GM19035 (cell line): ENCODE results near the gene RUFY1.
"Not testable (repeated sequence)": the region's sequence is repeated elsewhere in the genome, so short reads cannot be mapped to it uniquely, and the experiment has no call there.

Experiments used
- ATAC-seq: cut with Tn5 transposase; IDR thresholded peaks from one replicate; pipeline ENCODE4 v1.9.1; 2021; ENCODE audit not compliant: unreplicated experiment

RUFY1 gene

GRCh38 chr5:179620293-179620692 is 69.9 kb downstream of the RUFY1 start:
- no peak for ATAC-seq

GRCh38 chr5:179620703-179621350 is 70.5 kb downstream of the RUFY1 start:
- ATAC-seq: no peak

GRCh38 chr5:179621551-179622214 is 71.3 kb downstream of the RUFY1 start:
- ATAC-seq: no peak

DNA sequence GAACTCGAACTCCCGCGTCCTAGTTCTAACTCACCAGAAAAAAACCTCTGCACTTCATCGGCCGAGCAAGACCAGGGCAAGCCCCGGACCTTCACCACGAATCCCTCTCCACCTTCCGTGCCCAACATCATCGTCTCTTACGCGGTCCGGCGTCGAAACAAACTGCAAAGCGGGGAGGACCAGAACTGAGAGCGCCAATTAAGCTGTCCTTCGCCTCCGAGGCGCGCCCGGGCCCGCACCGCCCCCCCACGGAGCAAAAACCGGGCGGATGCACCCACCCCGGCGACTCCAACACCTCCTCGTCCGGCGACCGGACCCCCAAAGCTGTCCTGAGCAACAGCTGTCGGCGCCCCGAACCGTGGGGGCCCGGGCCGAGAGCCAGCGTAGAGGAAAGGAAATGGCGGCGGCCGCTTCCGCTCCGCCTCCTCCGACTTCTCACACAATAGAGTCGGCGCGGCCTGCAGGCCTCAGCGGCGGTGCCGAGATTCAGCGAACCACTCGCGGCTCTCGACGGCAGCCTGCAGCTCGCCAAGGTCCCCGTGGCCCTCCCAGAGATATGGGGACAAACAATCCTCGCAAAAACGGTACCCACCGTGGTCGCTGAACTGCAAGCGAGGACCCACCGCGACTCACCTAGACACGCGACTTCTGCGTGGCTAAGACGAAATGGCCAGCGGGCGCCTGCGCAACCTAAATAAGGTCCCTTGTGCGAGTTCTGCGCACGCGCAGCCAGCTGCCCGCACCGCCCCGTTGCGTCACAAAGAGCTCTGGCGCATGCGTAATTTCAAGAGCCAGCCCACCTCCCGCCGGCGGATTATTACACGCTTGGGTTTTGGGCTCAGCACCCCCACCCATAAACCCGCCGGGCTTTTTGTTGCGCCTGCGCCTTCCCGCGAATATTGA is 72.9 kb downstream of the RUFY1 start, which contains the start of gene HNRNPH1:
HNRNPH1 (minus strand) TSS at position 669 of the 903 bp plus-strand sequence; CDS start at position 131, 538 bp downstream.
- ATAC-seq: peak; percentile 77

GRCh38 chr5:179623906-179624741 is 73.8 kb downstream of the RUFY1 start:
- peak; percentile 14 for ATAC-seq

GRCh38 chr5:179624841-179625271 is 74.5 kb downstream of the RUFY1 start:
- no peak for ATAC-seq

GRCh38 chr5:179633501-179634369 is 83.4 kb downstream of the RUFY1 start:
- ATAC-seq: peak; percentile 49

DNA sequence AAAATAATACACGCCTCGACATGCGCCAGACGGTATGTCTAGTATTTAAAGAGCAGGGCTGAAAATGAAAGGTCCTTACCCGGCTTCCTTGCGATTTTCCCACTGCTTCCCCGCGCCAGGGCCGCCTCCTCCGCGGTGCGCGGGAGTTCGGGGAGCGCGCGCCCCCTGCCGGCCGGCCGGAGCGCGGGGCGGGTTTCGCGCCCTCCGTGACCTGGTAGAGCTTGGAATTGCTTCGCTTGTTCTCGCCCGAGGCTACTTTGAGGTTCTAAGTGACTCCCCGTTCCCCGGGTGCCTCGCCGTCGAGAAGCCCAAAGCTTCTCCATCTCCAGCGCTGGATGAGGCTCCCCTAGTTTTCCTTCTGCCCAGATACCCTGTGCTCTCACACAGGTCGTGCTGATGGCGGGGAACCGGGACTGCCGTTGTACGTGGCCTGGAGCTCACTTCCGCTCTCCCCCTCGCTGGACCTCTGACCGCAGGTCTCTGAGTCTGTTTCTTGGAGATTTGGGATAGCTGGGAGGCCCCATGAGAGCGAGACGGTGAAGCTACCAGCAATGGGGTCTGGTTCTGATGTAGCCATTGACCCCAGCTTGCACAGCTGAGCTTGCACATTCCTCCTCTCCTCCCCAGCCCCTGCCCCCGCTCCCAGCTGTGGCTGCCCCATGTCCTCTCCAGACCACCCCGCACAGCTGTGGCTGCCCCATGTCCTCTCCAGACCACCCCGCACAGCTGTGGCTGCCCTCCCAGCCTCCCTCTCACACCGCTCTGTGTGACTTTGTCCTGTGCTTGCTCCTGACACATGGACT is 84.2 kb downstream of the RUFY1 start:
- ATAC-seq: peak; percentile 95

DNA sequence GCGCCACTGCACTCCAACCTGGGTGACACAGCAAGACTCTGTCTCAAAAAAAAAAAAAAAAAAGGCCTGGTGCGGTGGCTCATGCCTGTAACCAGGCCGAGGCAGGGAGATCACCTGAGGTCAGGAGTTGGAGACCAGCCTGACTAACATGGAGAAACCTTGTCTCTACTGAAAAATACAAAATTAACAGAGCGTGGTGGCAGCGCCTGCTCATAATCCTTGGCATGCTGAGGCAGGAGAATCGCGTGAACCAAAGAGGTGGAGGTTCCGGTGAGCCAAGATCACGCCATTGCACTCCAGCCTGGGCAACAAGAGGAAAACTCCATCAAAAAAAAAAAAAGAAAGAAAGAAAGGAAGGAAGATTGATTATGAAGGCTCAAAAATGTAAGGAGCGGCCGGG is 88.9 kb downstream of the RUFY1 start:
- ATAC-seq: not testable (repeated sequence)

GRCh38 chr5:179641745-179642144 is 91.4 kb downstream of the RUFY1 start:
- ATAC-seq: not testable (repeated sequence)

DNA sequence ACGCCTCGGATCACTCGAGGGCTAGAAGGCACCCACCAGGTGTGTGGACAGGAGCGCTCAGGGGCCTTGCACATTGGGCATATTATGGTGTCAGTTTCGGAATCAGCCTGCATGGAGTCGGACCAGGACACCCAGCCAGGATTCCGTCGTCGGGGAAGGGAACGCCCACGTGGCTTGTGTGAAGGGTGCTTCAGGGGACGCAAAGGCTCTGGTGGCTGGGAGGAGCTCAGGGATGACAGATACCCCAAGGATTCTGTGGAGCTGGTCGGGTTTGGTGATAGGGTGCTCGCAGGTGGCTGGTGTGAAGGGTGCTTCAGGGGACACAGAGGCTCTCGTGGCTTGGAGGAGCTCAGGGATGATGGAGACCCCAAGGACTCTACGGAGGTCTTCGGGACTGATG is 92.3 kb downstream of the RUFY1 start:
- ATAC-seq: not testable (repeated sequence)

- ATAC-seq: not testable (repeated sequence)
Observed at GRCh38 chr5:179643141-179643920, 93.0 kb downstream of the RUFY1 start.

GRCh38 chr5:179644766-179645165 is 94.4 kb downstream of the RUFY1 start:
- not testable (repeated sequence) for ATAC-seq

- ATAC-seq: no peak
Observed at GRCh38 chr5:179648410-179648809, 98.1 kb downstream of the RUFY1 start.

DNA sequence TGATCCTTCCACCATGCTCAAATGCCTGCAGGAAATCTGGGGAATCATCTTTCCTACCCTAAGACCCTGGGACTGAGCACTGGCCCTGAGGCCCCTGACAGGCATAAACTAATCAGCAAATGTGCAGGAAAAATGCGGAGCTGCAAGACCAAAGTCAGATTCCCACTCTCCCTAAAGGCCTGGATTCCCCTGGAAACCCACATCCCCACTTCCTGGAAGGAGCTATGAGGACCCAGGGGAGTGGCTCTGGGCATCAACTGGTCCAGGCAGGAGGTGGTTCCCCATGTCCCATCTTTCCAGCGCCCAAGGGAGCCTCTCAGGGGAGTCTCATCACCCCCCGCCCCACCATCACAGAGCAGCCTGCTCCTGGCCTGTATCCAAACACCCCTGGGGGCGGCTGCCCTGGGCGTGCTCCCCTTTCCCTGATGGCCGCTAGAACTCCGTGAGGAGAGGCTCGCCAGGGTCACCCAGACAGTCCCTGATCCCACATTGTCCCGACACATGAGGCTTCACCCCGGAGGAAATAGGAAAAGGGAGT is 98.9 kb downstream of the RUFY1 start:
- ATAC-seq: not testable (repeated sequence)

DNA sequence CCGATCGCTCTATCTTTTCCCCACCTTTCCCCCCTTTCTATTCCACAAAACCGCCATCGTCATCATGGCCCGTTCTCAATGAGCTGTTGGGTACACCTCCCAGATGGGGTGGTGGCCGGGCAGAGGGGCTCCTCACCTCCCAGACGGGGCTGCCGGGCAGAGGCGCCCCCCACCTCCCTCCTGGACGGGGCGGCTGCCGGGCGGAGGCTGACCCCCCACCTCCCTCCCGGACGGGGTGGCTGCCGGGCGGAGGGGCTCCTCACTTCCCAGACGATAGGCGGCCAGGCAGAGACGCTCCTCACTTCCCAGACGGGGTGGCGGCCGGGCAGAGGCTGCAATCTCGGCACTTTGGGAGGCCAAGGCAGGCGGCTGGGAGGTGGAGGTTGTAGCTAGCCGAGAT is 99.9 kb downstream of the RUFY1 start:
- not testable (repeated sequence) for ATAC-seq

- ATAC-seq: not testable (repeated sequence)
Observed at GRCh38 chr5:179653135-179653534, 102.8 kb downstream of the RUFY1 start.
